Midbrain (tissue), 1 donor: Measurements from ENCODE around the gene PTPRN2.
"Not testable (repeated sequence)": the region's sequence is repeated elsewhere in the genome, so short reads cannot be mapped to it uniquely, and the experiment has no call there.

Experiments
- DNase-seq: peaks from one replicate; lab custom pipeline; 2025; lab: John Stamatoyannopoulos, UW

The PTPRN2 gene

GRCh38 chr7:158049271-158049670, 538.4 kb downstream of the PTPRN2 start:
- DNase-seq, result no peak

GRCh38 chr7:158048569-158048968, 539.1 kb downstream of the PTPRN2 start:
- DNase-seq, result no peak

GRCh38 chr7:158047391-158048059, 540.1 kb downstream of the PTPRN2 start:
- DNase-seq, result no peak

GRCh38 chr7:158046246-158046645, 541.4 kb downstream of the PTPRN2 start:
- DNase-seq, result not testable (repeated sequence)

GRCh38 chr7:158044482-158044823, 543.2 kb downstream of the PTPRN2 start:
- no peak for DNase-seq

- no peak for DNase-seq
These were observed 543.8 kb downstream of the PTPRN2 start for GRCh38 chr7:158043551-158044481.

GRCh38 chr7:158042156-158042880, 545.3 kb downstream of the PTPRN2 start:
- no peak for DNase-seq

- no peak for DNase-seq
These were observed 547.4 kb downstream of the PTPRN2 start for GRCh38 chr7:158040199-158040598.

GRCh38 chr7:158039270-158039669, 548.4 kb downstream of the PTPRN2 start:
- DNase-seq, result no peak

- DNase-seq, result no peak
These were observed 550.4 kb downstream of the PTPRN2 start for GRCh38 chr7:158037211-158037610.

- no peak for DNase-seq
These were observed 552.3 kb downstream of the PTPRN2 start for GRCh38 chr7:158035343-158035742.

GRCh38 chr7:158034571-158034970, 553.1 kb downstream of the PTPRN2 start:
- DNase-seq, result no peak

- not testable (repeated sequence) for DNase-seq
These were observed 553.7 kb downstream of the PTPRN2 start for GRCh38 chr7:158033925-158034324.

- DNase-seq, result no peak
These were observed 554.4 kb downstream of the PTPRN2 start for GRCh38 chr7:158033196-158033595.

GRCh38 chr7:158032561-158033115, 555.0 kb downstream of the PTPRN2 start:
- no peak for DNase-seq

- no peak for DNase-seq
These were observed 555.7 kb downstream of the PTPRN2 start for GRCh38 chr7:158031867-158032308.

GRCh38 chr7:158030566-158030965, 557.1 kb downstream of the PTPRN2 start:
- DNase-seq, result no peak

- DNase-seq, result no peak
These were observed 557.6 kb downstream of the PTPRN2 start for GRCh38 chr7:158030071-158030470.

GRCh38 chr7:158029509-158029908, 558.1 kb downstream of the PTPRN2 start:
- DNase-seq, result no peak

- no peak for DNase-seq
These were observed 558.7 kb downstream of the PTPRN2 start for GRCh38 chr7:158028971-158029370.

GRCh38 chr7:158028290-158028941, 559.2 kb downstream of the PTPRN2 start:
- DNase-seq, result no peak

GRCh38 chr7:158027646-158028045, 560.0 kb downstream of the PTPRN2 start:
- no peak for DNase-seq
